Activated CD8-positive, alpha-beta memory T cell treated with anti-CD3 and anti-CD28 coated beads, Interleukin-2, amount 50 U/mL, for 48 hours (primary cell): Measurements from ENCODE around the gene PRICKLE2.

Experiments used
- DNase-seq: peaks from one replicate; pipeline ENCODE4 v3.0.0-alpha.2; 2020

The PRICKLE2 gene

DNA sequence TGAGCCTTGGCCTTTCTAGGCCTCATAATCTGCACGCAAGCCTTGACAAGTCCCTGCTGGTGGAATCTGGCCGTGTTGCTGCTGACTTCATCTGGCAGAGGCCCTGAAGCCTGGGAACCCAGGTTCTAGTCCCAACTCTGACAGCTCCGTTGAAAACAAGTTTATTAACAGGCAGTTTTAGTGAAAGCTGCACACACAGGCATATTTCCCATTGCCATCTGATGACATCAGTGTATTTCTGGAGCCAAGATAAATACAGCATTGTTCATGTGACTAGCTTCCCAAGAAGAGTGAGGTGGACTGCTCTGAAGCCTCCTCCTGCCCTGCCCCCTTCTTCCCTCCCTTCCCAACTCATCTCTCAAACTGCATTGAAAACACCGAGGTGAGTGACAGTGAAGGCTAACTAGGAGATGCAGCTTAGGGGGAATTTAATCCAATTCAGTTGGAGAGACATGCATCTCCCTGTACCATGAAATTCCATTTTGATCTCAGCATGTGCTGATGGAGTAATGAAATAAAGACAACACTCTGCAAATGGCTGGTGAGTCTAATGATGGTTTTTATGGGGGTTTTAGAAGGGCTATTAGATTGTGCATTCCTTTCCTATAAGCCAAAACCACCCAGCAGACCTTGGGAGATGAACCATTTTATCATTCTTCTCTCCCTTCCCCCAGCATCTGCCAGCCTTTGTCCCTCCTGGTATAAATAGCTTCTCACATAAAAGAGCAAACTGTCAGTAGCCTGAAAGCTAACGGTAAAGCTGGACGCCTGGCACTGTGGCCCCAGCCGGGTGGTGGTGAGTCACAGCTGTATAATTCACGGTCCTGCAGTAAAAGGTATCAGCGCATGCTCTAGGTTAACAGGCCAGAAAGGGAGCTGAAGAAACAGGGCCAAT is 38.0 kb downstream of the PRICKLE2 start:
- no peak for DNase-seq

DNA sequence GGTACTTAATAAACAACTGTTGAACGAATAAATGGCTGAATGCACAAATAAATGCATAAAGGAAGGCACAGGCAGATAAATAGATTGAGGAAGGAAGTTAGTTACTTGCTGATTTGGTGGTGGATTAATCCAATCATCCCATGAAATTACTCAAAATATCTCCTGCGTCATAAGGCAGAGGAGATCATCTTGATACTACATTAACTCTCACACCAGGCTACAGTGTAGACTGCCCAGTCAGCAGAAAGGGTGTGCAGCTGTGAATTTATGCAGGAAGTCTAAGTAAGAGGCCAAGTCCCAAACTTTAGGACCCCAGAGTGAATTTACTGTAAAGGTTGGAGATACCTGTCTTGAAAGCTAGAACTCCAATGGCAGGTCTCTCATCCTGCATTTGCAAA is 38.6 kb downstream of the PRICKLE2 start:
- no peak for DNase-seq

DNA sequence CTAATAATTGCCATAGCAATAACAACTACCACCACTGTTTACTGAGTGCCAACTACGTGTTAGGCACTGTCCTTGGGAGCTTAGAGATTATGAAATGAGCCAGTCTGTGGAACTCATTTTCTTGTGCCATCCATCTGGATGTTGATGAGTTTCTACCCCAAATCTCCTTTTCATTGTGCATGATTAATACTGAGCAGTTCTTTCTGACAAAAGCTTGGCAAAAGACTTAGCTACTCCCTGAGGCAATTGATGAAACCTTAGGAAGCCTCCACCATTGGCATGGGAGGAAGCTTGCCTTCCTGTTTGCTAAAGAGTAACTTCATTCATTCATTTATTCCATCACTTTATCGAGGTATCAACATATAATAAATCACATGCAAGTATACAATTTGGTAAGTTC is 39.8 kb downstream of the PRICKLE2 start:
- DNase-seq: no peak

DNA sequence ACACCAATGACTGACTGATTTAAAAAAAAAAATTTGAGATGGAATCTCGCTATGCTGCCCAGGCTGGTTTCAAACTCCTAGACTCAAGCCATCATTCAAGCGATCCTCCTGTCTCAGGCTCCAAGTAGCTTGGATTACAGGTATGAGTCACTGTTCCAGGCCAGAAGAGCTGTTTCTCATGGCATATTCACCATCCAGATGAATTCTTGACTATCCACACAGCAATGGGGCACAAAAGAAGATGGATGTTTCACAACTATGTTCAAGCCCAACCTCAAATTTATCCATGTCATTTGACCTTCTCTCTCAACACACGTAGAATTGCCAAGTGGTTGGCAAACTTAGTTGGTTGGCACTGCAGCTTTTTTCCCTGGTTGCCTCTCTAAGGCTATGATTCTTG is 40.6 kb downstream of the PRICKLE2 start:
- no peak for DNase-seq

DNA sequence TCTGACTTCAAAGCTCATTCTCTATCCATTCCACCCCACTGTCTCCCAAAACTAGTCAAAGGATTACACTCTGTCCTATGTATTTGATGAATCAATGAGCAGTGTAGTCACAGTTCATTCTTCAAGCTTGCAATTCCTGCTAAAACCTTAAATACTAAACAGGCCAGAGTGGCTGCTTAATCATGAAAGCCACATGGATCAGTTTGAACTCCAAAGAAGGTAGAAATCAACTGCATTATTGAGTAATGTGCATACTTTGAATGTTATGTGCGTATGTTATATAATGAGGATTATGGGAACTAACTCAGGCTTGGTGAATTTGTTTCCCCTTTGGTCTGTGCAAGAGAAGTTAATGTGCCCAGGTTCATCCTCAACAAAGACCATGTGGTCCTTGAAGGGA is 45.4 kb downstream of the PRICKLE2 start:
- DNase-seq: no peak

DNA sequence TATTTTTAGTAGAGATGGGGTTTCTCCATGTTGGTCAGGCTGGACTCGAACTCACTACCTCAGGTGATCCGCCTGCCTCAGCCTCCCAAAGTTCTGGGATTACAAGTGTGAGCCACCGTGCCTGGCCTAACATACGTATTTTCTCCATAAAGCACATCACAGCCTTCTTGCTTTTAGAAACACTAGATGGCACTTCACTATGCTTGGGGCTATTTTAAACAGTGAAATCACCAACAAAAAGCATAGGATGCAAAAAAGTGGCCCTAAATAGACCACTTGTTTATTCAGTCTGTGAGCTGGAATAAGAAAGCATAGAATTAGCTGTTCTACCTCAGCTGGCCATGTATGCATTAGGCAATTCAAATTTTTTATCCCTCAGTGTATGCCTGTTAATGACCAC is 46.0 kb downstream of the PRICKLE2 start:
- DNase-seq: no peak

DNA sequence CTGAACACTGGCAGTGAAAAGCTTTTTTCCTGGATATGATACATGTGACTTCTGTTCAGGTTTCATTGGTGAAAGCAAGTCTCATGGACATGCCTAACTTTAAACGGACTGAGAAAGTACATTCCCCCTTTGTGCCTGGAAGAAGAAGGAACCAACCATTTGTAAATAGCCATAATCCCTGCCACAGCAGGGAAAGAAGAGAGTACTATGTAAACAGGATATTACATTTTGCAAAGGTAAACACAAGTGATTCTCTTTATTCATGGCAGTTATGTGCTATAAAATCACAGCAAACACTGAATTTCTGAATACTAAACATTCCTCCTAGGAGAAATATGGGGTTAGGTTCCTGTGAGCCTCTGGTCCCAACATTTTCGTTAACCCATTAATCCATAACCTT is 46.8 kb downstream of the PRICKLE2 start:
- no peak for DNase-seq

DNA sequence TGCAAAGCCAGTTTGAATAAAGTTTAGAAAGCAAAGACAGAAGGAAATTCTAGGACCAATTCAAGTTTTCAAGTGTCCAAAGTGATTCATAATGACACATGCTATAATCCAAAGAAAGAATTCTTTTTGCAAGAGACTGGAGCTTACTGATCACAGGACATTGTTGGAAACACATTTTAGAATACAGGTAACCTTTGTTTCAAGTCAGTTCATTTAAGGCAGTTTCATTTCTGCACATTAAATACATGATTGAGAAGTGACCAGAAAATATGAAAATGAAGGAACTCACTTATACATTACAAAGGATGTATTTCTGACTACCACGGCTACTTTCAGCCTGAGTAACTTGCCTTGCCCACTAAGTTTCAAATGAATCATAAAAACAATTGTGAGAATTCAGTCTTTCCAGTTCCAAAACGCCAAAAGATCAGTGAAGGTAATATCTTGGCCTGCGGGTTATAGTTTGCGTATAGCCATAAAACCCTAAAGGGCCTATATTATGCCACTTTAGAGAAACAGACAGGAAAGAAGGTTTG is 48.7 kb downstream of the PRICKLE2 start:
- no peak for DNase-seq

DNA sequence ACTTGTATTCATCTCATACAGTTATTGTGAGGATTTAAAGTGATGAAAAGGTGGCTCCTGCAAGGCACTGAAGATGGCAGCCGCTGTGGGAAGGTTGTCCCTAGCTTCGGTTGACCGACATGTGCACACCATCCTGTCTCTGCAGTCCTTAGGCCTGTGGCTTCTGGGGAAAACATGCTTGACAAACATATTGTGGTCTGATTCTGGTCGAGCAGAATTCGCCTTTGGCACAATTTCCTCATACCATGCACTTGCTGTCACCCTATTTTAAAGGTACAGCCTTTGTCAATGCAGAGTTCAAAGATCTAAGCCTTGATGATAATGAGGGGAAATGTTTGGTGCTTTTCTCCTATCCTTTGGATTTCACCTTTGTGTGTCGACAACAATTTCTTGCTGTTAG is 50.9 kb downstream of the PRICKLE2 start:
- no peak for DNase-seq

DNA sequence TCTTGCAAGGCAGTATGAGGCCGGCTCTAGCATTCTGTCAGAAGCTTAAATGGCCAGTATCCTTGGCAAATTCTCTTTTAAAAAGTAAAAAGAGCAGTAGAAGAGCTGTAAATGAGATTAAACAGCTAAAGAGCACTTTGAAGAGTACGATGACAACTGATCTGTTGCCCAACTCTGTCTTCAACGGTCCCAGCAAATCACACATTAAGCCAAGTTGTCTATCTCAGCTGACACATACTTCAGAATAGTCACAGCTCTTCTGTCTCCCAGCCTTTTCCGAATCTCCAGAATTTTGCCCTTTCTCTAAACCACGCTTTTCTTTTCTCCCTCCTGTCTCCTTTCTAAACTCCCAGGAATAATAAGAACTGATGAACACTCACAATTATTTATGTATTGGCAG is 51.7 kb downstream of the PRICKLE2 start:
- DNase-seq: no peak

DNA sequence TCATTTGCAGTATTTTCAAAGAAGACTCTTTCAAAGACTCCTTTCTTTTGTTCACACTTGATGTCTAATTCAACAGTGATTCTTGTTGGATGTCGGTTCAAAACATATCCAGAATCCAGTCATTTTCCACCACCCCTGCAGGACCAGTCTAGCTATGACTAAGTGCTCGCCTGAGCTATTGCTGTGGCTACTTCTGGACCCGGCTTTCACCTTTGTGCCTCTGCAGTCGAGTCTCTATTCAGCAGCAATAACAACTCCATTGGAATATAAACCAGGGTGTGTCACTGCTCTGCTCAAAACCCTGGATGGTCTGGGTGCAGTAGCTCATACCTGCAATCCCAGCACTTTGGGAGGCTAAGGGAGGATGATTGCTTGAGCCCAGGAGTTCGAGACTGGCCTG is 55.0 kb downstream of the PRICKLE2 start:
- no peak for DNase-seq

DNA sequence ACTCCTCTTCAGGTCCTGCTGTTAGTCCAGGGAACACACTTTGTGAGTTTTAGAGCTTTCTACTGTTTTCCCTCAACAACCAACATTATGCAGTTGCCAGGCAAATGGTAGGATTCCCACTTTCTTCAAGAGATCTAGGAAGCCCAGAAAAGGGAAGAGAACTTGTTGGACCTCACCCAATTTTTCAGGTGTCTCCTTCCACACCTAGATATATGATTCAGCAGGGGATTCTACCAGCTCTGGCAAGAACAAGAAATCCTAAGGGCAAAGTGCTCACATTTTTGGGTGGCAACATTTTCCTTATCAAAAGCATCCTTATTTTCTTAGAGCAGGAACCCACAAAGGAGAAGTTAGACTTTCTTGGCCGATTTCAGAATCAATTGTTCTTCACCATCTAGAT is 57.4 kb downstream of the PRICKLE2 start:
- no peak for DNase-seq

DNA sequence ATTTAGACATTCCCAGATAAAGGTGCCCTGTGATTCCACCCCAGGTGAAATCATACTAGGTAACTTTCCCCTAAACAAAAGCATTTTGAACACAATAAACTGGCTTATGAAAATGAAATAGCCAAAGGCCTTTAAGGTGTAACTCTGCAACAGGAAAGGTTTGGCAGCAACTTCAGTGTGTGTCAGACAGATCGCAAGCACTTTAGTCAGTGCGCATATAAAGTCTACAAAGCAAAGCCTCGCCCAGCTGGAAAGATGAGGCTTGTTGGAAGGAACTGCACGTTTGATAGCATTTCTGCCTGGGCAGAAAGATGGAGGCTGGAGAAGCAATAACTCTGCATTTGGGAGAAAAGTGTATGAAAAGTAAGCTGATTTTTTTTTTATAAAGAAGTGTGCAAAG is 57.9 kb downstream of the PRICKLE2 start:
- no peak for DNase-seq

DNA sequence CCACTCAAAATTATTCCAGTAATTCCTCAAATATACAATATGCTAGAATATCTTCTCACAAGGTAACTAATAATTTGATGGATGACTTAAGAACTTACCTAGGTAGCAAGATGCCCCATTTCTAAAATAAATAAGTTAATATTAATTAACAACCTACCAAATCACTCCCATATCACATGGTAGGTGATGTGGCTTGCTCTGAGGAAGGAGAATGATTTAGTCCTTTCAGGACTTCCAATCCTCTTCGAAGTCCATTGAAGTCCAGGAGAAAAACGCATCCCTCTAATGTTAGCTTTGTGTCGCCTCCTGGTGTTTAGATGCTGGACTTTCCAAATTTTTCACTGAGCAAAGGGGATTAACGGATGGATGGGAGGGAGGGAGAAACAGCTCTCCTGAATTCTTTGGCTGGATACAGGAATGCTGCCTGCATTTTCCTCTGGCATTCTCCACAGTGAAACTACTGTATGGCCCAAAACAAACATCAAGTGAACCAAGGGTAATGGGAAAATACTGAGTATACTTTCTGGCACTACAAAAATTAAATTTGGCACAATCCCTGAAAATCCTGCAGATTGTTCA is 58.6 kb downstream of the PRICKLE2 start:
- no peak for DNase-seq

DNA sequence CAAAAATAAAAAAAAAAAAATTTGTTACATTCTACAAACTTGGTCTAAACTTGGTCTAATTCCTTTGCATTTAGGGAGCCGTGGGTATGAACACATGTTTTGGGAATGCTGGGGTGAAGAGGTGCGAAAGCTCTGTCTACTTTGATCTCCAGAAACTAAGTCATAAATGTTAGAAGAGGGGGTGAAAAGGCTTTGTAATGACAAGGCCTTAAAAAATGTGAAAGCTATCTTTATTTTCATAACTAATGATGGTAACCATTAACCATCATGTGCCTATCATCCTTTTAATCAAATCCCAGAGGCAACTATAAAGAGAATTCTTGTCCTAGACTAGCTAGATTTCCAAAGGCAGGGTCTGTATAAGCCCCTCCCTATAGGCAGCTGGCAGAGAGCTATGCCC is 60.9 kb downstream of the PRICKLE2 start:
- no peak for DNase-seq

DNA sequence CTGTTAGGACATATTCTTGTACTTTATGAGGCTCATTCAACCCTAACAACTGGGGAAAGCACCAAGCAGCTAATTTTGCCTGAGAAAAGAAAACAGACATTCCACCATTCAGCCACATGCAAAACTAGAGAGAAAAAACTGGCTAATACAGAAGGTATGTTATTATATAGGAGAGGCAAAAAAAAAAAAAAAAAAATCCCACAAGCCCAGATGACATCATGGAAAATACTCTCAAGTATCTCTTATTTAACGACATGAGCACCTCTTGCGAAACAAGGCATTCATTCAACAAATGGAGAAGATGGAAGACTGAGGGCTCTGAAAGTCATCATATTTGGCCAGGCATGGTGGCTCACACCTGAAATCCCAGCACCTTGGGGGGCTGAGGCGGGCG is 61.5 kb downstream of the PRICKLE2 start:
- no peak for DNase-seq

DNA sequence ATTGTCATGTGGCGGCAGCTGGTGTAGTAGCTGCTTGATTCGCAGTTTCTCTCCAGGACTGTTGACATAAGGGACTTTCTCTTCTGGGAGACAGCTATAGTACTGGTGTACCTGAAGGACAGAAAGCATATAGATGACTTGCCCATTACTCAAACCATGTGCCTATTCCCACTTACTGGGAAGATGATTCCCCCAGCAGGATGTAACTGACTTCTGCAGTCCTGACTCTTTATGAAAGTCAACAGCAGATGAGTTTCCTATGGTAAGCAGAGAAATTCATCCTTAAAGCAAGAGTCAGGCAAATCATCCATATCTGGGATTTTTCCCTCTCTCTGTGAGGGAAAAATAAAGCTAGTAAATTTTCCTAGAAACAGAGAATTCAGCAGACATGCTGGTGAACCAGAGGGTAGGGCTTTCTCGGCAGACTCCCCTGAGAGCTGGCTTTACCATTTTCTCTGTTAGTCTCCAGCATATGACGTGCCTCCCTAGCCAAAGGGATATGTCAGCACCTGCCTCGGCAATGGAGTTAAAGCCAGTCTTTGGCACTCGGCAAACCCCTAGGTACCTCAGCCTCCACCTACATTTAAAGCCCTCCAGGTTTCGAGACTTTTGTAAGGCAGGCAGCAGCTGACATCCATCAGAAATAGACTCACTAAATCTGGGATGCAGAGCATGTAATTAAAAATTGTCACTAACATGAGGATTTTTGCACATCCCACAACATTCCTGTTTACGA is 62.1 kb downstream of the PRICKLE2 start:
- DNase-seq: no peak

DNA sequence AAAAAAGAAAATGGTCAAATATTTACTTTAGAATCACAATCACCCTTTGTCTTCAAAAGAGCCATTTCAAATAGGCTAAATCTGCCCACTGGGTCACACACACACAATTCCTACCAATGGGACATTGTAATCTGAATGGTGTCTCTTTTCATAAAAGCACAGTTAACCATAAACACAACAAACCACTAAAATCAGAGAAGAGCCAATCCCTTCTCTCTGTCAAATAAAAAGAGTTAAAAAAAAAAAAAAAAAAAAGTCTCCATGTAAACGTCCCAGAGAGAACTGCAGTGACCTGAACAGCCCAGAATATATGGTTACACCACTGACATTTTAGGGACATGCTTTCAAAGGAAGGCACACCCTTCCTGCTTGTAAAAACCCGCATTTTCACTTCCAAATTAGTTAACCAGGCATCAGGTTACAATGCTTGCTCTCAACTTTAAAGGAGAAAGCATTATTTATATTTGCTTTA is 63.7 kb downstream of the PRICKLE2 start:
- no peak for DNase-seq

DNA sequence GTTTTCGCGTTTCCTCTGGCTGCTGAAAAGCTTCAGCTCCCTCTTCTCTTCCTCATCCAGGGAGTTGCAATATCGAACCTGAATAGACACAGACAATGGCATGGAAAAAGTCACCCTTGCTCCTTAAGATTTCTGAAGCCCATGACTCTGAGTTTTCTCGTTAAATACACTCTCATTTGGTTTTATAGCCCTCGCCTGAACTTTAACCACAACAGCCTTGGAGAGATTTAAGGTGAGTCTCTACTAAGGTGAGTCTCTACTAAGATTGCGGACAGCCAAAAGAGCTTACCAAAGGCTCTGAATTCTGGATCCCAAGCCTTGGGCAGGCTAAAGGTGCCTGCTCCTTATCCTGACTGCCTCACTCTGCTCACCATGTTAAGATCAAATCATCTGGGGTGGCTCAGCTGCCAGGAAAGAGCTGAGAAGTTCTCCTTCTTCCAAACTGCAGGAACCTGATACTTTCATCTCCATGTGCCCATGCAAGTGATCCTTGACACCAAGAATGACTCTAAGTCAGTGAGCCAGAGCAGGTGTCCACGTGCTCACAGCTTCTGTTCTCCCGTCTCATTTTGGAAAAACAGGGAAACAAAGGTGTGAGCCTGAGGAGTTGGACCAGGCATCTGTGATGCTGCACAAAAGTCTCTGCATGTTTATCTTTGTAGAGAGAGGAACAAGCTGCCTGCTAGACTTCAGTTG is 65.1 kb downstream of the PRICKLE2 start:
- DNase-seq: no peak

DNA sequence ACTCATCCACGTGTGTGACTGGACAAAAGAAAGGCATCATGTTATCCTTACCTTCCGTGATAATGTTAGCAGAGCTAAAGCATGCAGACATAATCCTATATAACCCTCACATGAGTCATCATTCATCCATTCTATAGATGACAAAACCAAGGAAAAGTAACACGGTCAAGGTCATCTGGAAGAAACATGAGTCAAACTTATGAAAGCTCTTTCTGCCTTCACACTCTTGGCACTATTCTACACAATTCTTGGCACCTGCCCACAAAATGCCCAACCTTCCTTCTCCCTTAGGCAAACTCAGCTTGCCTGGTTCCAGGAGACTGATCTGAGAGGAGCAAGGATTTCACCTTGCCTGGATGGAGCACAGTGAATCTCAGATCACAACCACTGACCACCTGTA is 66.9 kb downstream of the PRICKLE2 start:
- DNase-seq: no peak

DNA sequence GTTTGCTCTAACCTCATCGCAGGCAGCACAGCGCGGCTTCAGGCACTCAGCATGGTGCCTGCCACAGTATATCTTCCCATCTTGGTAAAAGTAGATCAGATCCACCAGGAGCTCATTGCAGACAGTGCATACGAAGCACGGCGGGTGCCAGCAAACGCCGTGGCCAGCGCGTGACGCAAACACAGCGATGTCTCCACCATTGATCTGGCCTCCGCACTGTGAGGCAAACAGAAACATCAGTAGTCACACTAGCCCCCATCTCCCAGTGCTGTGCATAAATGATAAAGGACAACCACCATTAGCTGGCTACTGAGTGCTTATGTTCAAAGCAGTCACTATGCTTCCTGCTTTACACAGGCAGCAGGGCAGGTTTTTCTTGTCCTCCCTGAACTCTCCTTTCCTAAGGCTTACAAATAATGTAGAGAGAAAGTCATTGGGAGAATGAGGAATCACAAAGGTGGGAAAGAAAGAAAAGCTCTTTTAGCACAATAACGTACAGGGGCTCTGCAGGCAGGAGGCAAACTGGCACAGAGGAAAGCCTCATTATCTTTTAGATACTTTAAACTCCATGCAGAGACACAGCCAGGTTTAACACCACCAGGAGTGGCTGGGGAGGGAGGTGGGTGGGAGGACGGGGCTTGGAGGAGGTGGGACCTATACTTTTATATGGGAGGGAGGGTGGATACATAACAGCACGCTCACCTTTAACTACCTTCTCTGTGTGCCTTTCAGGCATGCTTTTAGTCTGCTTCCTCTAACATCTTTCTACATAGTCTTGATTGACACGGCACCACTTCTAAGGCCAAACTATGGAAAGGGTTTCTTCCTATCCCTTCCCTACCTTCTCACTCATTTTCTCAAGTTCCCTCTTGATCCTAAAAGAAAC is 67.9 kb downstream of the PRICKLE2 start:
- DNase-seq: no peak

DNA sequence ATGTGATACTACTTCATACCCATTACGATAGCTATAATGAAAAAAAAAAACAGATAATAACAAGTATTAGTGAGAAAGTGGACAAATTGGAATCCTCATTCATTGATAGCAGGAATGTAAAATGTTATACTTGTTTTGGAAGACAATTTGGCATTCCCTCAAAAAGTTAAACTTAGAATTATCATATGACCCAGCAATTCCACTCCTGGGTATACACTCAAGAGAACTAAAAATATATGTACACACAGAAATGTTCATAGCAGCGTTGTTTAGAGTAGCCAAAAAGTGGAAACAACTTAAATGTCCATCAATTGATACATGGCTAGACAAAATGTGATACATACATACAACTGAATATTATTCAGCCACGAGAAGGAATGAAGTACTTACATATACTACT is 69.9 kb downstream of the PRICKLE2 start:
- DNase-seq: no peak
